ENCODE measurements around the gene RRP9. TPM values are rescaled to one million over a fixed set of nuclear protein-coding genes. Genes with fewer than 3 reads are reported as not detected.
"Not testable (repeated sequence)": the region's sequence is repeated elsewhere in the genome, so short reads cannot be mapped to it uniquely, and the experiment has no call there.

Gene RRP9
- total RNA-seq, 1 experiment from 2014 or later: 80.6 TPM

DNA sequence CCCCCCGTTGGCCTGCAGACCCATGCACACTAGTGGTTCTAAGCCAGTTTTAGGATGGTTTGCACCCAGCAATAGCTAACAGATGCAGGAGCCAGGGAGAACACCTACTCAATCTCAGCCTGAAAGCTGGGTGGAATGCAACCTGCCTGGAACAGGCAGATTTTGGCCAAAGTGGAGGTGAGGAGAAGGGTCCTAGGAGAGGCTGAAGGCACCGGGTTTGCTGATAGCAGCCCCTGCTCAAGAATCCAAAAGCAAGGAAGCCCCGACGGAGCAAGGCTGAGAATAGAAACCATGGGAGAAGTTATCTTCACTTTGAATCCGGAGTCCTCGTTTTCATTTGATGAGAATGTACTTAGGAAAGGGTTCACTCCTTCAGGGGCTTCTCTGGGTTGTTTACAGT is 9.9 kb downstream of the RRP9 start:
- peaks cover 27% of the 10 kb centered on the region for H3K36me3 ChIP-seq (replicated peaks; ENCODE audit: control insufficient read depth, insufficient read depth, low read length)
- DNase-seq: no peak

DNA sequence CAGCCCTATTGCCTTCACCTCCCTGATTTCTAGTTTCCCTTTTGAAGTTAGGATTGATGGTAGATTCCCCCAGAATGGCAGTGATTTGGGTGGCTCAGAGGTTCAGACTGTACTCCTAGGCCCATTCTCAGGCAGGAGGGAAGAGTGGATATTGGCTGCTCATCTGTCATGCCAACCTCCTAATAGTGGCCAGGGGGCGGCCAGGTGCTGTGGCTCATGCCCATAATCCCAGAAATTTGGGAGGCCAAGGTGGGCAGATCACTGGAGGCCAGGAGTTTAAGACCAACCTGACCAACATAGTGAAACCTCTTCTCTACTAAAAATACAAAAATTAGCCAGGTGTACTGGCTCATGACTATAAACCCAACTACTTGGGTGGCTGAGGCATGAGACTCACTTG is 11.3 kb downstream of the RRP9 start:
- no peak overlapping the region for H3K4me3 ChIP-seq (ENCODE audit: insufficient read depth, low read depth, low read length)
- no peaks in the 10 kb centered on the region for H3K27me3 ChIP-seq (ENCODE audit: control insufficient read depth, insufficient read depth, low read length)
- DNase-seq: no peak
- H3K36me3 ChIP-seq (replicated peaks; ENCODE audit: control insufficient read depth, insufficient read depth, low read length): peaks cover 20% of the 10 kb centered on the region

More for the DNA sequence above, 9.9 kb downstream of the RRP9 start:
- Histone ChIP-seq H3K27me3 (ENCODE audit: control insufficient read depth, insufficient read depth, low read length) (no peaks in the 10 kb centered on the region), H3K4me3 (ENCODE audit: insufficient read depth, low read depth, low read length) (no peak overlapping the region)

DNA sequence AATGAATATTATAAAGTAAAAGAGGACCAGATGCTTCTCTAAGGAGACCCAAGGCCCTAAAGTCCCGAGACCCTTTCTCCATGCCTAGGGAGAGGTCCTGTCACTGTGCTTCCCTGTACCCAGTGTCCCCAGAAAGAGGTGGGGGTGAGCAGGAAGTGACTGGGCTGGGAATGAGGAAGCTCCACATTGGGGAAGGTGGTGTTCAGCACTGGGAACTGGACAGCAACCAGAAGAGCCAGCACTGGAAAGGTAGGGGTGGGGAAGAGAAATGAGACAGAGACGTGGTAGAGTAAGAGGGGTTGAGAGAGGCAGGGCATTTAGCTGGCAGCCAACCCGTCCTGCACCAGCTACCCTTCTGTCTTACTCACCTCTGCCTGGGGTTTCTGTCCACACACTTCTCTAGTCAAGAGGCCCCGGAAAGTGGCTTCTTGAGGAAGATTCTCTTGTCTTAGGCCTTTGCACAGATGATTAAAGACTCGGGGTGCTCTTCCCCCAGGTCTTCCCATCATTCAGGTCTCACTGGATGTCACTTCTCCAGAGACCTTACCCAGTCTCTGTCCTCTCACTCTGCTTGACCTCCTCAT is 12.2 kb downstream of the RRP9 start:
- peaks cover 14% of the 10 kb centered on the region for H3K36me3 ChIP-seq (replicated peaks; ENCODE audit: control insufficient read depth, insufficient read depth, low read length)
- no peaks in the 10 kb centered on the region for H3K27me3 ChIP-seq (ENCODE audit: control insufficient read depth, insufficient read depth, low read length)
- DNase-seq: peak; percentile 85
- H3K4me3 ChIP-seq (ENCODE audit: insufficient read depth, low read depth, low read length): no peak overlapping the region

DNA sequence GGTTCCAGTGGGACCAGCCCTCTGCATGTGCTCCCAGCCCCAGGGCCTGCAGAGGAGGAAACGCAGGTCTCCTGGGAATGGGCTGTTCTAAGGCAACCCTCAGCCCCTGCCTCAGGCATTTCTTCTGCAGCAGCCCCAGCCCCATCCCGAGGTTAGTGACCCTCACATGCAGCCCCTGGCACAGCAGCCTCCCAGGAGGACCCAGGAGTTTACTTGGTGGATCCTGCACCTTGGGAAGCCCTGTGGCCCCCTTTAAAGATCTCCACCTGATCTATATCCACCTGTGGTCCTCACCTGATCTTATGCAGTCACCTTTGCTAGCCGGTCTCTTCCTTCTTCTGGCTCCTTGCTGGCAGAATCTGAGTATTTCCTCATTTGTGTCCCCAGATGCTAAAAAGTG is 12.7 kb downstream of the RRP9 start:
- not testable (repeated sequence) for H3K27me3 ChIP-seq (ENCODE audit: control insufficient read depth, insufficient read depth, low read length); H3K4me3 ChIP-seq (ENCODE audit: insufficient read depth, low read depth, low read length); DNase-seq
- H3K36me3 ChIP-seq (replicated peaks; ENCODE audit: control insufficient read depth, insufficient read depth, low read length): peaks cover 11% of the 10 kb centered on the region

DNA sequence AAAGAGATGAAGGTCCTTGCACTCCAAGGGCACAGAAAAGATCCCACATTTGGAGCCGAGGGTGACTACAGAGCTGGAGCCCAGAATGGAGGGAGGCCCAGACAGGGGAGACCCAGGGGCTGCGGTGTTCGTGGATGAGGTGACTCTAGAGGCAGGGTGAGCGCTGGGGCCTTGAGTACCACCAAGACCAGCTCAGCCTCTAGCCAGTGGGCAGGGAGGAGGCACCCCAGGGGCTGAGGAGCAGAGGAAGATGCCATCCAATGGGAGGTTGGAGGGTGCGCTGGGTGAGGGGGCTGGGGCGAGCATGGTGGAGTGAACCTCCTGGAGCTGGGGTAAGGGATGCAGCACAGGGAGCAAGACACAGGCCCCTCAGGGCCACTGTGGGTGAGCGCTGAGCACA is 13.3 kb downstream of the RRP9 start:
- no peak overlapping the region for H3K4me3 ChIP-seq (ENCODE audit: insufficient read depth, low read depth, low read length)
- no peaks in the 10 kb centered on the region for H3K27me3 ChIP-seq (ENCODE audit: control insufficient read depth, insufficient read depth, low read length)
- DNase-seq: peak; percentile 16
- peaks cover 6% of the 10 kb centered on the region for H3K36me3 ChIP-seq (replicated peaks; ENCODE audit: control insufficient read depth, insufficient read depth, low read length)

DNA sequence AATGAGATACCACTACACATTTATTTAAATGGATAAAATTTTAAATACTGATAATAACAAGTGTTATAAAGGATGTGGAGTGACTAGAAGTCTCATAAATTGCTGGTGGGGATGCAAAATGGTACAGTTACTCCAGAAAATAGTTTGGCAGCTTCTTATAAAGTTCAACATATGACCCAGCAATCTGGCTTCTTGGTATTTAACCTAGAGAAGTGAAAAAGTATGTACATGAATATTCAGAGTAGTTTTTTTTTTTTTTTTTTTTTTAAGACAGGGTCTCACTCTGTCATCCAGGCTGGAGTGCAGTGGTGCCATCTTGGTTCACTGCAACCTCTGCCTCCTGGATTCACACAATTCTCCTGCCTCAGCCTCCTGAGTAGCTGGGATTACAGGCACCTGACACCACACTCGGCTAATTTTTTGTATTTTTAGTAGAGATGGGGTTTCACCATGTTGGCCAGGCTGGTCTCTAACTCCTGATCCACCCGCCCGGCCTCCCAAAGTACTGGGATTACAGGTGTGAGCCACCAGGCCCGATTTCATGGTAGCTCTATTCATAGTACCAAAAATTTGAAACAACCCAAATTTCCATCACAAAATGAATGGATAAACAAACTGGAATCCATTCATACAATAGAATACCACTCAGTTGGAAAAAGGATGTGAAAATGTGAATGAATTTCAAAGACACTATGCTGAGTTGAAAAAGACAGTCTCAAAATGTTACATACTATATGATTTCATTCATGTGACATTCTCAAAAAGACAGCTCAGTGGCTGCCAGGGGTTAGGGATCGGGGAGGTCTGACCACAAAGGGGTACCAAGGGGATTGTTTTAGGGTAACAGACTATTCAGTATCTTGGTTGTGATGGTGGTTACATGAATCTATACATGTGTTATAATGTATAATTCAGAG is 14.4 kb downstream of the RRP9 start:
- DNase-seq: no peak
- Histone ChIP-seq H3K27me3 (ENCODE audit: control insufficient read depth, insufficient read depth, low read length) (no peaks in the 10 kb centered on the region), H3K36me3 (replicated peaks; ENCODE audit: control insufficient read depth, insufficient read depth, low read length) (no peaks in the 10 kb centered on the region; the same call in 1 of the 2 replicates), H3K4me3 (ENCODE audit: insufficient read depth, low read depth, low read length) (no peak overlapping the region)

DNA sequence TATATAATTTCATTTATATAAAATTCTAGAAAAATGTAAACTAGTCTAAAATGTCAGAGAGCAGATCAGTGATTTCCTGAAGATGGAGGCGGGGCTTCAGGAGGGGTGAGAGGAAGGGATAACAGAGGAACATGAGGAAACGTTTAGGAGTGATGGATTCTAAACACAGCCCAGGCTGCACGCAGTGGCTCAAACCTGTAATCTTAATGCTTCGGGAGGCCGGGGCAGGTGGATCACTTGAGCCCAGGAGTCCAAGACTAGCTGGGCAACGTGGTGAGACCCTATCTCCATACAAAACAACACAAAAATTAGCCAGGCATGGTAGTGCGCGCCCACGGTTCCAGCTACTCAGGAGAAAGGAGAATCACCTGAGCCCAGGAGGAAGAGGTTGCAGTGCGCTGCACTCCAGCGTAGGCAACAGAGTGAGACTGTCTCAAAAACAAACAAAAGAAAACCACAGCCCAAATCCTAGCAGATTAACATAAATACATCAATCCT is 20.6 kb downstream of the RRP9 start:
- Histone ChIP-seq H3K36me3 (replicated peaks; ENCODE audit: control insufficient read depth, insufficient read depth, low read length) (no peaks in the 10 kb centered on the region), H3K27me3 (ENCODE audit: control insufficient read depth, insufficient read depth, low read length) (no peaks in the 10 kb centered on the region), H3K4me3 (ENCODE audit: insufficient read depth, low read depth, low read length) (no peak overlapping the region)
- DNase-seq: no peak

DNA sequence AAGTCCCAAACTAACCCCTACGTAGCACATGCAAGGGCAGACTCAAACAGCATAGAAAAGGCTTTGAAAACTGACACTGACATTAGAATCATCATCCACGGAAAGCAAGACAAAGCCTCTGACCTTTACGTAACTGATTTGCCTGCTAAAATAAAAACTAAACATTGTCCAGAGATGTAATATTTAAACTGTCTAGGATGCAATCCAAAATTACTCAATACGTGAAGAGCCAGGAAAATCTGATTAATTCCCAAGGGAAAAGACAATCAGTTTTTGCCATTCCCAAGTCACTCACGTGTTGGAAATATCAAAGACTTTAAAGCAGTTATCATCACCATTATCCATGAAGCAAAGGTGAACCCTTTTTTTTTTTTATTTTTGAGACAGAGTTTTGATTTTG is 25.3 kb downstream of the RRP9 start:
- Histone ChIP-seq H3K4me3 (ENCODE audit: insufficient read depth, low read depth, low read length) (no peak overlapping the region), H3K27me3 (ENCODE audit: control insufficient read depth, insufficient read depth, low read length) (no peaks in the 10 kb centered on the region), H3K36me3 (replicated peaks; ENCODE audit: control insufficient read depth, insufficient read depth, low read length) (no peaks in the 10 kb centered on the region)
- DNase-seq: no peak

DNA sequence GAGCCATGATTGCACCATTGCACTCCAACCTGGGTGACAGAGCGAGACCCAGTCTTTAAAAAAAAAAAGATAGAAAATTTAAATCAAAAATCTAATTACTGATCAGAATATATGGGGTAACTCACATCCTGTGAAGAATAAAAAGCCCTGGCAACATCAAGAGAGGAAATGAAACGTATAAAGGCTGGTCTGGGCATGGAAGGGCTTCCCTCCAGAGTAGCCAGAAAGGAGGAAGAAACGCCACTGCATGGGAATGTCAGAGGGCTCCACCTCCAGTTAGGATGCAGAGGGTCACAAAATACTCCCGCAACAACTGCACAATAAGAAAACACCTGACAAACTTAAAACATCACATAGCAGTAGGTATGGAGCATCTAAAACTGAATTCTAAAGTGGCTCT is 33.7 kb downstream of the RRP9 start:
- Histone ChIP-seq H3K27me3 (ENCODE audit: control insufficient read depth, insufficient read depth, low read length) (no peaks in the 10 kb centered on the region), H3K36me3 (replicated peaks; ENCODE audit: control insufficient read depth, insufficient read depth, low read length) (no peaks in the 10 kb centered on the region), H3K4me3 (ENCODE audit: insufficient read depth, low read depth, low read length) (no peak overlapping the region)
- no peak for DNase-seq

DNA sequence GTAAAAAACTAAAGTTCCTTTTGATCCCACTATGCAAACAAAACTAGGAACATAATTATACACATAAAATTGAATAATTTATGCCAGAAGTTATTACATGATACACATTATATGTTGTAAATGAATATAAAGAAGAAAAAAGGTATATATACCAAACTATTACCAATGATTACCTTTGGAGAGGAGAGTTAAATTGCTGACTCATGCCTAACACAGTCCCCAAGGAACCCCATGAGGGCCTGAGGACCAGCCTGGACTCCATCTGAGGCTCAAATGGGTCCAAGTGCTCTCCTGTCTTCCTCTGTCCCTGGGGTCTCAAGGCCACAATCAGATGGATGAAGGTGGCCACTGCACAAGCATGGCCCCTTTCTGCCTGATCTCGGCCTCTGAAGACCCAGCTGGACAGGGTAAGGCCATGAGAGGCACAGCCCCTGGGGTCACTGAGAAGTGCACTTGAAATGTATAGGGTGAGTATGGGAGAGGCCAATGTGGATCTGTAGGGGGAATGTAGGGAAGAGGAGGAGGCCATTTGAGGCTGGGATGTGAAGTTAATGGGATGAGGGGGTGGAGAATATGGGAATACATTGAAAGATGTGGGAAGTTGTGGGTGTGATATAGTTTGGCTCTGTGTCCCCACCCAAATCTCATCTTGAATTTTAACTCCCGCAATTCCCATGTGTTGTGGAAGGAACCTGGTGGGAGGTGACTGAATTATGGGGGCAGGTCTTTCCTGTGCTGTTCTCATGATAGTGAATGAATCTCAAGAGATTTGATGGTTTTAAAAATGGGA is 37.5 kb downstream of the RRP9 start:
- no peaks in the 10 kb centered on the region for H3K36me3 ChIP-seq (replicated peaks; ENCODE audit: control insufficient read depth, insufficient read depth, low read length)
- no peaks in the 10 kb centered on the region for H3K27me3 ChIP-seq (ENCODE audit: control insufficient read depth, insufficient read depth, low read length)
- no peak for DNase-seq
- no peak overlapping the region for H3K4me3 ChIP-seq (ENCODE audit: insufficient read depth, low read depth, low read length)

DNA sequence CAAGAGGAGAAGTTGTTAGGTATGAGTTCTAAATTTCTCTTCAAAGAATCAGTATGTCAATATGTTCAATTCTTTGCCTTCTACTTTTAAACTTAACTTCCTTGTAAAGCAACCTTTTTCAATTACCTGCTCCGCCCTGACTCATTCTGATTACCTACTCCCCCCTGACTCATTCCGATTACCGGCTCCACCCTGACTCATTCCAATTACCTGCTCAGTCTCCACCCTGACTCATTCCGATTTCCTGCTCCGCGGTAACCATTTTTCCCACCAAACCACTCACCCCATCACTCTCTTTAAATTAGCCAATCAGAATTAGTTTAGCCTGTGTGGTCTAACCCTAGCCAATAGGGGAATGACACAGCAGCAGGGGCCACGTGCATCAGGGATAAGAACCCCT is 39.3 kb downstream of the RRP9 start:
- H3K4me3 ChIP-seq (ENCODE audit: insufficient read depth, low read depth, low read length); H3K27me3 ChIP-seq (ENCODE audit: control insufficient read depth, insufficient read depth, low read length); H3K36me3 ChIP-seq (replicated peaks; ENCODE audit: control insufficient read depth, insufficient read depth, low read length); DNase-seq: not testable (repeated sequence)

DNA sequence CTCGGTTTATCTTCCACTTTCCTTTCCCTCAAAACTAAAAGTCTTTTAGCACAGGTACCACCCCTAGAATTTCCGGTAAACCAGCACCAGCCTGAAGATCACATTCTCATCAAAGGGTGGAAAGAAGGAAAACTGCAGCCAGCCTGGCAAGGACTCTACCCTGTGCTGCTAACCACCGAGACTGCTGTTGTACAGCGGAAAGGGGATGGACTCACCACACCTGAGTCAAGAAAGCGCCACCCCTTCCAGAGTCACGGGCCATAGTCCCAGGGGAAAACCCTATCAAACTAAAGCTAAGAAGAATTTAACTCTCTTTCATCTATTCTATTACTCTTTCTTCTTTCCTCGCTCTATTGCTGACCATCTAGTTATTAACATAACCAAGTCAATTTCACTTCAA is 41.7 kb downstream of the RRP9 start:
- DNase-seq; H3K36me3 ChIP-seq (replicated peaks; ENCODE audit: control insufficient read depth, insufficient read depth, low read length); H3K4me3 ChIP-seq (ENCODE audit: insufficient read depth, low read depth, low read length); H3K27me3 ChIP-seq (ENCODE audit: control insufficient read depth, insufficient read depth, low read length): not testable (repeated sequence)

DNA sequence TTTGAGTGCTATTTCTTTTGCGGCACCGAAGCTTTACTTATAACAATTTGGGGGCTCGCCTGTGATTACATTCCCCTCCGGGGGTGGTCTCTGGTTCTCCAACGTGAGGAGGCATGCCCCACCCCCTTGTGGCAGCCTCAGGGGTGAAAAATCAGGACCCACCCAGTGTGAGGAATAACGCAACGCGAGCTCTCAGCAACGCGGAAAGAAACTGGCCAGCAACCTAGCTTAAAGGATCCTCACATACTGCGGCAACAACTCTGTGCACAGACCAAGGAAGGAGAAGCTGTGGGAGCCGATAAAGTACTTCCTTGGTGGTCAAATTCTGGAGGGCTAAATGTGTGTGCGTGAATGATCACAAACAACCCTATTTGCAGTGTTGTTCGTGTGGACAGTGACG is 44.3 kb downstream of the RRP9 start:
- H3K27me3 ChIP-seq (ENCODE audit: control insufficient read depth, insufficient read depth, low read length): no peaks in the 10 kb centered on the region
- DNase-seq: no peak
- no peak overlapping the region for H3K4me3 ChIP-seq (ENCODE audit: insufficient read depth, low read depth, low read length)
- H3K36me3 ChIP-seq (replicated peaks; ENCODE audit: control insufficient read depth, insufficient read depth, low read length): no peaks in the 10 kb centered on the region

DNA sequence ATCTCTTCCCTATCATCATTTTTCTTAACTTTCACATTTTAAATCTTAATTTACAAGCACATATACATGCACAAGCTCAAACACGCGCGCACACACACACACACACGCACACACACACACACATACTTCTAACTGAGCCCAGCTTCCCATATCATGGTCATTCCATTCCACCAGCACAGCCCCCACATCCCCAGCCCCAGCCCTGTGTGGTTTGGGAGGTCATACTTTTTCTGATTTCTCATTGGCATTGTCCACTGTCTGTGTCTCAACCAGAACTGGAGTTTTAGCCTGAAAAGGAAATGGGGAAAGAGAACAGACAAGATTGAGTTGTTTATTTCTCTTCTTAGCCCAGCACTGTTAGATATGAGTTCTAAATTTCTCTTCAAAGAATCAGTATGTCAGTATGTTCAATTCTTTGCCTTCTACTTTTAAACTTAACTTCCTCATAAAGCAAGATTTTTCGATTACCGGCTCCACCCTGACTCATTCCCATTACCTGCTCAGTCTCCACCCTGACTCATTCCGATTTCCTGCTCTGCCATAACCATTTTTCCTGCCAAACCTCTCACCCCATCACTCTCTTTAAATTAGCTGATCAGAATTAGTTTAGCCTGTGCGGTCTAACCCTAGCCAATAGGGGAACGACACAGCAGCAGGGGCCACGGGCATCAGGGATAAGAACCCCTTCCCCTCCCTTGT is 44.9 kb downstream of the RRP9 start:
- no peak for DNase-seq

More for the DNA sequence above, 44.9 kb downstream of the RRP9 start:
- Histone ChIP-seq H3K36me3 (replicated peaks; ENCODE audit: control insufficient read depth, insufficient read depth, low read length) (no peaks in the 10 kb centered on the region), H3K4me3 (ENCODE audit: insufficient read depth, low read depth, low read length) (no peak overlapping the region), H3K27me3 (ENCODE audit: control insufficient read depth, insufficient read depth, low read length) (no peaks in the 10 kb centered on the region)

Measured in H7 (cell line).